IPS-NIHi7 (cell line): ENCODE data around the gene C15orf61.

ENCODE experiments used
- DNase-seq: peaks from one replicate; pipeline ENCODE4 v3.0.0; 2012; ENCODE audit warnings: mixed read lengths; ENCODE audit errors: extremely low spot score

C15orf61 gene

DNA sequence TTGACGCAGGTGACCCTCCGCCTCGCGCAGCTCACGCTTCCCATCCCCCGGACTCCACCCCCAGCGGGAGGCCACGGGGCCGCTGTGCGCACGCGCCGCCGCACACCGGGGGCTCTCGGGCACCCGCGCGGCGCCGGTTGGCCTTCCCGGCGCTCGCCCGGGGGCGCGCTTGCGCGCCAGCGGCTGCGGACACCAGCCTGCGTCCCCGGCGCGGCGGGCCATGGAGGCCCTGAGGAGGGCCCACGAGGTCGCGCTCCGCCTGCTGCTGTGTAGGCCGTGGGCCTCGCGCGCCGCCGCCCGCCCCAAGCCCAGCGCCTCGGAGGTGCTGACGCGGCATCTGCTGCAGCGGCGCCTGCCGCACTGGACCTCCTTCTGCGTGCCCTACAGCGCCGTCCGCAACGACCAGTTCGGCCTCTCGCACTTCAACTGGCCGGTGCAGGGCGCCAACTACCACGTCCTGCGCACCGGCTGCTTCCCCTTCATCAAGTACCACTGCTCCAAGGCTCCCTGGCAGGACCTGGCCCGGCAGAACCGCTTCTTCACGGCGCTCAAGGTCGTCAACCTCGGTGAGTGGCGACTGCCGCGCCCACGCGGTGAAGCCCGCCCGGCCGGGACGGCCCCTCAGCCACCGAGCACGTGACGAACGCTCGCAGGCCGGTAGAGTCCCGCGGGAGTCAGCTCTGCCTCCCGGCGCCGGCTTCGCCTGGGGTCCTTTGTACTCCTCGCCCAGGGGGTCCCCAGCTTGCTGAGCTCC is at the start of gene C15orf61:
TSS of gene C15orf61 (plus strand) at position 103 of the 754 bp plus-strand sequence. CDS start at position 221, 118 bp downstream.
- peak; percentile 83 for DNase-seq

DNA sequence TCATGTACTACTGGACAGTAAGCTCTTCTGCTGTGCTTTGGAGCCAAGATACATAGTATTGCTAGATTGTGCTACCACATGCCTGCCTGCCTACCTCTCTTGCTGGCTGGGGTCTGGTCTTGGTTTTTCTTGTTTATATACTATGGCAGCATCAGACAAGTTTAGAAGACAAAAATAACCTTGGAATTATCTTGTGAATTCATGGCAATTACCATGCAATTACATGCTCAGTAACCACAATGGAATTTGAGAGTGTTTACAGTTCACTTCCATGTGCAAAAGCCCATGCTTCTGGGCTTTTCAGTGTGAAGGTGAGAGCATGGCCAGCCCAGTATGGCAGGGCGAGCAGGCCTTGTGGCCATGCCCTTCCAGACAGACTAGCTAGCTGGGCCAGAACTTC is 48.0 kb upstream of the C15orf61 start:
- DNase-seq: no peak

DNA sequence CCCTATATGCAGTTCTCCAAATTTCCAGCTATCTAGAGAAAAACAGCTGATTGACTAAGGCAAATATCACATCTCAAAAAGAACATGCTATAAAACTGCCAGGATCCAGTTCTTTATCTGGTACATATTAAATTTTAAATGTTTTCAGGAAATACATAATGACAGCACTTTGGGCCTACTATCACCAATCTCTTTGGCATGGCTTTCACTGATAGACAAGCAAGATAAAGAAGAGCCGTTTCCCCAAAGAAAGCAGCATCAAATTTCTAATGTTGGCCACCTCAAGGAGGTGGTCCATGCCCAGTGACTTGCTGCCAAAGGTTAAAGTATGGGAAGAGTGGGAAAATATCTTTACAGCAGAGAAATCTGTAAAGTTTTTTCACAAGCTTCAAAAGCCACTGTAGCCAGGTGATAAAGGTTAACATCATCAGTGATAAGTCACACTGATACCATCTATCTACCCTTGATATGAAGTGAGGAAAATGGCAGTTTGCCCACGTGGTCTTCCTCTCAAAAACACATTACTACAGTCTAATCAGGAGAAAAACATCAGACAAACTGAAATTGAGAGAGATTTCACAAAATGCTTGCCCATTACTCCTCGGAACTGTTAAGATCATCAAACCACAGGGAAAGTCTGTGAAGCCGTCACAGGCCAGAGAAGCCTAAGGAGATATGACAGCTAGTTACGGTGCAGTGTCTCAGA is 46.4 kb upstream of the C15orf61 start:
- DNase-seq: no peak

DNA sequence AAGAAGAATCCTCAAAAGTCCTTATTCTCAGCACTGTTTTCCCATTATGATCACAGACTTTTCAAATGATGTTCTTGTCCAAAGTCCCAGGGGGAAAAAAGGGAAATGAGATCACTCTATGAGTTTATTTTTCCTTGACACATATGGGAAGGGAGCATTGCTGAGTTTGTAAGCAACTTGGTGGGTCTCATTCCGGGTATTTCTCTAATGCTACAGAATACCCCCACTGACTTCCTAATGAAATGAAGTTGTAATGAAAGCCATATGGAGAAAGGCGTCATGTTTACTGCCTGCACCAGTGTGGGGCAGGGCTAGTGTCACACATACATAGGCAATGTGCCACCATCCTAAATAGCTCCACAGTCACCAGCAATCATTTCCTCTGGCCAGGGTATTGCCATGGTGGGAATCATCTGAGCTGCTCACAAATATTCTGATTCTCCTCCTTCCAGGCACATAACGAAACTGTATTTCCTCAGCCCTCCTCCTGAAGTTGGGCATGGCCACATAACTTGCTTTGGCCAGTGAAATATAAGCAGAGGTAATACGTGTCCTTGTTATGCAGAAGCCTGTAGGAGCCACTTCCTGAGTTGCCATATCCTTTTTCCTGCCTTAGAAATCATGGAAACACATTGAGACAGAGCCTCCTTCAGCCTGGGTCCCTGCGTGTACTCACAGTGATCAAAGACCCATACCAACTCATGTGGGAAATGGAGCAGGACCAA is 41.0 kb upstream of the C15orf61 start:
- DNase-seq: no peak

DNA sequence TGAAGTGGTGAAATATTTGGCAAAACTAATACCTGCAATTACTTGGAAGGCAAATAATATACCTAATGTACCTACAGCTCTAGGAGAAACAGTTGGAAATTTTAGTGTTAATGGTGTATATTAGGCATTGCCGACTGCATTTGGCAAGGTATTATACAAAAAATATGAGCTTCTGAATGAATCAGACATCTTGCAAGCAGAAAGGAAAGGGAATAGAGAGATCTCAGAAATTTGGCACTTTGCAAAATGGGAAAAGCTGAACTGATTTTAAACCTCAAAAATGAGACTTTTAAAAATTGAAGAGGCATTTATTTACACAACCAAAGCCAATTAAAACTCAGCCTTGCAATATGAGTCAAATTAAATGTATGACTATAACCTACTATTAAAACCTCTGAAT is 40.2 kb upstream of the C15orf61 start:
- no peak for DNase-seq

DNA sequence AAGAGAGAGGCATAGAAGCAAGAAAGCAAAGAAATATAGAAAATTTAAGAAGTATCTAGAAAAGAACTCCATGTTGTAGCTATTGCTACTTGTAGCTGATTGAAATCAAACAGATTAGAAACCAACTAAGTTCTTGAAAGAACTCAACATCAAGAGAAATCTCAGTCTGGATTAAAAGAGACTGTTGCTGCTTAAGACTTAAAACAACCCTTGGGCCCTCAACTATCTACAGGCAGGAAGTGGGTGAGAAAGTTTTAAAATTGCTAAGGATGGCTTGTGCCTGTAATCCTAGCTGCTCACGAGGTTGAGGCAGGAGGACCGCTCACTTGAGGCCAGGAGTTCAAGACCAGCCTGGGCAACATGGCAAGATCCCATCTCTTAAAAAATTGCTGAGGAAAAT is 39.3 kb upstream of the C15orf61 start:
- DNase-seq: no peak

DNA sequence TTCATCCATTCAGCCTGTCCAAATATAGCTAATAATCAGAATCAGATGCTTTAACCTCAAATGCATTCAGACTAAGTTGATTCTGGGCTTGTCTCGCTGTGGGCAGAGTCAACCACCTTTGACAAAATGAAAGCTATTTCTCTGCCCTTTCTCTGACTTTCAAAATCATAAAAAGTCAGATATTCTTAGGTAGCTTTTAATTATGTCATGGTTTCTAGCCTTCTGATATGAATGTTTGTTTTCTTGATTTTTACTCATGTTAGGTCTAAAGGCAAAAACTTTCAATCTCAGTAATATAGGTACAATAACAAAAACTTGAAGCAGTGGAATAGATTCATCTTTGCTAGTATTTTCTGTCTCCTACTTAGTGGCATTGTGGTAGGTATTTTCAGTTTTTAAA is 25.3 kb upstream of the C15orf61 start:
- no peak for DNase-seq

DNA sequence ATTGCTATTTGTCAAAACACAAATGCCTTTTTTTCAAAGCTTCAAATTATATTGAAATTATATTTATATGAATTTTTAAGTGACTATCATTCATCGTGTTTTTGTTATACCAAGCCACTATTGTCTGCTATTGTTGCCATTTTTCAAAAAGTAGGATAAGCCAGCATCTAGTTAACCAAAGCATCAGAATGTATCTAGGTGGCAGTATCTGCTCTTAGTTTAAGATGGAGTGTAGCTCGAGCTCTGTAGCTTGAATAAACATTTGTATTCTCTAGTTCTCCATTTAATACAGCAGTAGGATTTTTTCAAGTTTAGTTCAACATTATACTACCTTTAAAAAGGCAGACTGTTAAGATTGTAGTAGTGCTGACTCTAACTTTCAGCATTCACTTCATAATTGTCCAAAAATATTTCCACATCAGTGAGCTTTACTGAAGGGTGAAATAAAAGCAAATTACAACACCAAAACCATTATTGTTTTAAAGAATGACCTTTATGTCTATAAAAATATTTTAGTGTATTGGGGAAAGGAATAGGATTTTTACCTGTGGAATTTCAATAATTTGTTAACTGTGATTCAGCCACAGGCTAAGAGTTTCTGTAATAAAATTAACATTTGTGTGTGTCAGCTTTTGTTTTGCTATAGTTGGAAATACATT is 19.6 kb upstream of the C15orf61 start:
- no peak for DNase-seq

DNA sequence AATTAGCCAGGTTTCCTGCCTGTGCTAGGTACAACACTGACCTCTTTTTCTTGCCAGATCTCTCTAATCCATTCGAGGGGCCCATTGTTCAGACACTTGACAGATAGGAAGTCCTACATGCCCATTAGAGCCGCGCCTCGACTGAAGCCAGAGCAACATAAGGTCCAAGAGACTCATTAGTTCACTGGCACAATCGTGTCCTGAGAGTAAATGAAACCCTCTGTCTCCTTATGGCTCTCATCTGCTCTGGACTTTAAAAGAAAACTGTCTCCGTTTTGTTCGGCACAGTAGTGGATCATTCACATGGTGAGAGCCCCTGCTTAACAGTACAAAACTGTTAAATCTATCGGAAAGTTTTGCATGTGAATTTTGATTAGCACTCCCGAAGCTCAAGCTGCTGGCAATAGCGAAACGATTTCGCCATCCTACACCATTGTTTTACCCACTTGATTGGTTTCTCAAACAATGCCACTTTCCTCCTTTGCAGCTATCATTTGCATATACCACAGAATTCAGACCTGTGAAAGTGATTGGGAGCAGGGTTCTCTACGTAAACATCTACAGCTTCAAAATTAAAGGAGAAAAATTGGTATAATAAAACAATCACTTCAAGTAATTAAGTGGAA is 19.0 kb upstream of the C15orf61 start:
- DNase-seq: no peak

DNA sequence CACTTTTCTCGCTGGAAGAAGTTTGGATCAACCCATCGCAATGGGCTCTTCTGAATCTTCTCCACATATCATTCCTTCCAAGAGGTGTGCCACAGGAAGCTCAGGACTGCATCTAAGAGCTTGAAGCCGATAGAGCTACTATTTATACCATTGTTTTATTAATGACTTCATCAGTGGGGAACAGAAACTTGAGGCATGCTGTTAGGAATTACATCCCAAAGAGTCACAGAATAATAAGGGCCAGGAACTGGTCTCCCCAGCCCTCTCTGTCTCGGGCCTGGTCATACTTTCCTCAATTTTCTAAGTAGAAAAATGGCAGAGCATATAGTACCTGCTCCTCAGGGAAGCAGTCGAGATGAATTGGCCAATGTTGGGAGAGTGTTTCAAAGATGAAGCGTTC is 16.9 kb upstream of the C15orf61 start:
- no peak for DNase-seq

DNA sequence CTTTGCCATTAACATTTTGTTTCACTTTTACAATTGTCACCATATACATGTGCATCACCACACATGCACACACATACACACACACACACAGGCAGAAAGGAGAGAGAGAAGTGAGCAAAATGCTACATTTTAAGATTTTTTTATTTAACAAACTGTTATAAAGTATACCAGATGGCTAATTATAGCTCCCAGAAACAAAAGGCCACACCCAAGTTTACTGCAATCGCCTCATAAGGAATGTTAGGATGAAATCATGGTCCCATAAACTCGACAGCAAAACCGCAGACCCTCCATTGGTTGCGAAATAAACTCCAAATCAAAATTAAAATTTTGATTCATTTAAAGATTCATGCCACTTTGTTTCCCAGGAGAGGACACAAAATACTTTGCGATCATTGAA is 16.1 kb upstream of the C15orf61 start:
- no peak for DNase-seq

DNA sequence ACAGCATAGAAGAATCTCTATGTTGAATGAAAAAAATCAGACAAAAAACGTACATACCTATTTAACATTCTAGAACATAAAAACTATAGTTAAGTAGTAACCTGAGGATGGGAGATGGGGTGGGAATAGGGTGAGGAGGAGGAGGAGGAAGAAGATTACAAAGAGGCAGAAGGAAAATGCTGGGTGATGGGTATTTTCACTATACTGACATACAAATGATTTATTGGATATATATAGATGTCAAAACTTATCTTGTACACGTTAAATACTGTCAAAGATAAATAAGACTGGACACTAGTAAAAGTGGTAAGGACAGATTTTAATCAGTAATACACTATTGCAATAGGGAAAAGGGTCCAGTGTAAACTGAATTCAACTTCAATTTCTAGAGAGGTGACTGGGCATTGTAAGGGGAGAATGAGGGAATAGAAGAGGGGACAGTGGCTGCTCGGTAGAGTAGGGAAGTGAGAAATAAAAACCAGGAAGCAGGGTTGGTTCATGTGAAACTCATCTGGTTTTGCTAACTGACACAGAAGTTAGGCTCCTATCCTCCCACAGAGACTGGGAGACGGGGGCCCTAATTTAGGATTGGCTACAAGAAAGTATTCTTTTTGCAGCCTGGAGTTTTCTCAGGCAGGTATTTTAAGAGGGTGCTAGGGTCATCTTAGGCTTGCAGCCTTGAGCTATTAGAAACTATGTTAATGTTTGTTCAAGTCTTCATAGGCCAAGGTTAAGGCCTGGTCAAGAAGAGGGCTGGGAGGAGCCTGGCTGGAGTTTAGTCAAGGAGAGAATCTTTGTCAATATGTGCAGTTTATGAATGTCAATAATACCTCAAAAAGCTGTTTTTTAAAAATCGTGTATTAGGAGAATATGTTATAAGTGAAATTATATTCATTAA is 15.0 kb upstream of the C15orf61 start:
- no peak for DNase-seq

DNA sequence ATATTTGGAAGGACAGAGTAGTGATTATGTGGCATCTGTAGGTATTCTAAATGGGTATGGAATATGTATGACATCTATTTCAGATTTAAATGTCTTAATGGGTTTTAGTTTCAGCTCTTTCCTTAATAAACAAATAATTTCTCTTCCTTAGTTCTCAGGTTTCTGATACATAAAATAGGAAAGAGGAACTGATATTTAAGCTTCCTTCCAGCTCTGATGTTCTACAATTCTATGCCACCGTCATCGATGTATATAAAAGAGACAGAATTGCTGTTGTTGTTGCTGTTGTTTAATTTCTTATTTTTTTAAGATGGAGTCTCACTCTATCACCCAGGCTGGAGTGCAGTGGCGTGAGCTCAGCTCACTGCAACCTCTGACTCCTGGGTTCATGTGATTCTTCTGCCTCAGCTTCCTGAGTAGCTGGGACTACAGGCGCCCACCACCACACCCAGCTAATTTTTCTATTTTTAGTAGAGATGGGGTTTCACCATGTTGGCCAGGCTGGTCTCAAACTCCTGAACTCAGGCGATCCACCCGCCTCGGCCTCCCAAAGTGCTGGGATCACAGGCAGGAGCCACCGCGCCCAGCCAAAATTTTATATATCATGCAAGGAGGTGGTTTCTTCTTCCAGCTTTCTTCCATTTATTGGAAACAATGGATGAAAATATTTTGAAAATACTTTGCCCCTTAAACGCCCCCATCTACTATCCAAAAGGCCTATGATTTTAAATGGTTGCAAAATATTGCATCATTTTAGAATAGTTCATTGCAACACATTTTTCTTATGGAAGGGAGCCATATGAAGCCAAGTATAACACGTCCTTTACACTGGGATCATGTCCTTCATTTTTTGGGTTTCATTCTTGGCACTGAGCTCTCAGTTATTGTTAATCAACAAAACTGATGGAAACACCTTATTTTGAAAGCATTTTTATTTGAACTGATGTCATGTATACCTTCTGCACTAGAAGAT is 13.9 kb upstream of the C15orf61 start:
- DNase-seq: no peak

DNA sequence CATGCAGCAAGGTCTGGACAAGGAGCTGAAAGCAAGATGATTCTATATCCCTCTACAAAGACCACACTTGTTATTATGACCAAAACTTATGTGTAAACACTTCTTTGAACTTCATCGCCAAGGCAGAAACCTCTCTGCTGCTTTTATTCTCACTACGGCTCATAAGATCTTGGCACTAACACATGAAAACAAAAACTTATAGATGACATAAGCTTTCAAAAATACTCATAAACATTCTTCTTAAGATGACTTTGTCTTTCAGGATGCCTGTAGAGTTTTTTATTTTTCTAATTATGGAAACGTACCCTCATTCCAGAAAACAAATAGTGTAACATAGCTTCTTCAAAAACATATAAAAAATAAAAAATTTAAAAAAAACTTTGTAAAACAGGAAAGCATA is 12.5 kb upstream of the C15orf61 start:
- no peak for DNase-seq

DNA sequence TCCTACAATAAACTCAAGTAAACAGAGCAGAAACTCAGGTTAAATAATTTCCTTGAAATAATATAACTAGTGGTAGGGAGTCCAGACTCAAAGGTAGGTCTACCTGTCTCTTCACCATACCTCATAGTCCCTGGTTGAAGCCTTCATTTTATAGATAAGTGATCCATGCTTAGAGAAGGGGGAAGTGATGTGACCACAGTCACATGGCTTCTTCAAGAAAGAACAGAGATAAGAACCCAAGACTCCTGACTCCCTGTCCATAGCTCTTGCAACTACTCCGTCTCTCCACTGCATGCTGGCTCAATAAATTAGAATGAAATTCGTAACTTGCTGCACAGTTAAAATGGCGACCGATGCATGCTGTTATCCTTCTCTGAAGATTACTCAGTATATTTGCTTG is 11.0 kb upstream of the C15orf61 start:
- no peak for DNase-seq

DNA sequence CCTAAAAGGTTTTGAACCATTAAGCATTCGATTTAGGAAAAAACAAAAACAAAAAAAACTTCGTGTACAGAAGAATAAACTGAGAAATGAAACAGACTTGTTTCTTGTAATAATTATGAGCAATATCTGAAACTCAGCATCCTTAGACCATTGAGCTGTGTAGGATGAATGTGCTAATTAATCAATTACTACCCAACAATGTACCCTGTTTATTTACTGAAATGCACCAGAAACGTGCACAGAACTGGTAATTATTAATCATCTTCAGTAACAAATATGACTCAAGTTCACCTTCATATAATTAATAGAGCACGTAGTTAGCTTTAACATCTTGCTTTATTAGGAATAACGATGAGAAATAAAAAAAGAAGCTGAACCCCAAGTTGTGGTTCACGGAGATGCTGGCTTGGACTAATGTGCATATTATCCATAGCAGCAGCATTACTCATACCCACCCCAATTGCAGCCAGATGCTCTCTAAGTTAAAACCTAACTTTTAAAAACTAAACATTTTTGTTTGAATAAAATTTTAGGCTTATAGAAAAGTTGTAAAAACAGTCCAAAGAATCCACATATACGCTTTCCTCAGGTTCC is 10.2 kb upstream of the C15orf61 start:
- DNase-seq: no peak

DNA sequence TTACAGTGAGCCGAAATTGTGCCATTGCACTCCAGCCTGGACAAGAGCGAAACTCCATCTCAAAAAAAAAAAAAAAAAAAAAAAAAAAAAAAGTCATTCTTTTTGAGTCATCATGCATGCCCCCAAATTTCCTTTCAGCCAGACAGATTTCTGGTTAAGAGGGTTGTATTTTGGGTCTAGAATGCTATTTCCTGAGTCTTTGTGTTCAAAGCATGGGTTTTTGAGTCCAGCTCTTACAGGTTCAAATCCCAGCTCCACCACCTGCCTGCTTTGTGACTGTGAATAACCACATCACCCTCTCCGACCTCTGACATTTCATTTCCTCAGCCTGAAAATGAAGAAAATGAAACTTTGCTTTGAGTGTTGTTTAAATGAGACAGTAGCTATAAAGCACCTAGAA is 9.3 kb upstream of the C15orf61 start:
- DNase-seq: no peak

DNA sequence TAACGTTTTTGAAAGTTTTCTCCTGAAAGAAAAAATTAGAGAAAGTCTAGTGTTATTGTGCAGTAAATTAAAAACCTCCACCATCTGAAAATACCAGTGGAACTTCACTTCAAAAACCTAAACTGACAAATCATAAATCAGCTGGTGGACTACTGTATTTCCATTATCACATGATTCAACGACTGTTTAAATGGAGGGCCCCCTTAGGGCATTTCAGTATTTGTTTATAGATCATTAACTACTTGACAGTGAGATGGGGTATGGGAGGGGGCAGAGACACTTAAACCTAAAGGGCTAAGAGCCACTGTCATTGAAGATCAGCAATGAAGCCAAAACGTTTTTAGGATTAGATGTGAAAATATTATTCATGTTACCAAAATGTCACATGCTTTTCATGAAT is 8.8 kb upstream of the C15orf61 start:
- no peak for DNase-seq
